Immature natural killer cell (primary cell): ENCODE data around the gene HBD. TPM values are rescaled to one million over a fixed set of nuclear protein-coding genes. Genes with fewer than 3 reads are reported as not detected.

ENCODE experiments used
- polyA plus RNA-seq, 3 donors: library from polyadenylated mRNA; unstranded; fragments of 300-500 nt; fragmentation: Illumina TruSeq; gene quantifications; one replicate each; pipeline ENCODE4 v1.2.3, GENCODE V29; 2021

Gene HBD
- polyA plus RNA-seq, 3 donors from 2014 or later = 1.2 TPM; not detected in 2

Other genes starting within 250 kb of the HBD start
- gene OR51L1, start 239.6 kb downstream of the HBD start, polyA plus RNA-seq = not detected
- gene OR52J3, start 188.0 kb downstream of the HBD start, polyA plus RNA-seq = not detected
- not detected for gene OR52E2, start 174.9 kb downstream of the HBD start, polyA plus RNA-seq
- not detected for gene OR52E1, start 164.9 kb downstream of the HBD start, polyA plus RNA-seq
- not detected for gene OR52A5, start 96.1 kb downstream of the HBD start, polyA plus RNA-seq
- gene OR52A1, start 79.7 kb downstream of the HBD start, polyA plus RNA-seq = not detected
- not detected for gene OR51V1, start 33.8 kb downstream of the HBD start, polyA plus RNA-seq
- gene HBB, start 7.4 kb downstream of the HBD start, polyA plus RNA-seq = 100 to 1,000 TPM; 155 to 747 (median 736) TPM
- not detected for gene HBG1, start 15.4 kb upstream of the HBD start, polyA plus RNA-seq
- gene HBG2, start 20.3 kb upstream of the HBD start, polyA plus RNA-seq = 1 to 10 TPM in 1 of 3 donors, not detected in 2; 1.9 TPM
- gene HBE1, start 35.5 kb upstream of the HBD start, polyA plus RNA-seq = not detected
- gene OR51B4, start 67.5 kb upstream of the HBD start, polyA plus RNA-seq = not detected
- gene OR51B2, start 89.8 kb upstream of the HBD start, polyA plus RNA-seq = not detected
- gene OR51B5, start 109.0 kb upstream of the HBD start, polyA plus RNA-seq = not detected
- not detected for gene OR51B6, start 117.0 kb upstream of the HBD start, polyA plus RNA-seq
- not detected for gene OR51M1, start 149.3 kb upstream of the HBD start, polyA plus RNA-seq
- gene OR51Q1, start 187.6 kb upstream of the HBD start, polyA plus RNA-seq = not detected
- not detected for gene OR51I1, start 207.0 kb upstream of the HBD start, polyA plus RNA-seq
- gene OR51I2, start 214.8 kb upstream of the HBD start, polyA plus RNA-seq = not detected